ENCODE data around the gene THSD4. TPM values are rescaled to one million over a fixed set of nuclear protein-coding genes. Genes with fewer than 3 reads are reported as not detected.

The THSD4 gene
- total RNA-seq, 2 donors from 2014 or later = 71.2 to 150 TPM

DNA sequence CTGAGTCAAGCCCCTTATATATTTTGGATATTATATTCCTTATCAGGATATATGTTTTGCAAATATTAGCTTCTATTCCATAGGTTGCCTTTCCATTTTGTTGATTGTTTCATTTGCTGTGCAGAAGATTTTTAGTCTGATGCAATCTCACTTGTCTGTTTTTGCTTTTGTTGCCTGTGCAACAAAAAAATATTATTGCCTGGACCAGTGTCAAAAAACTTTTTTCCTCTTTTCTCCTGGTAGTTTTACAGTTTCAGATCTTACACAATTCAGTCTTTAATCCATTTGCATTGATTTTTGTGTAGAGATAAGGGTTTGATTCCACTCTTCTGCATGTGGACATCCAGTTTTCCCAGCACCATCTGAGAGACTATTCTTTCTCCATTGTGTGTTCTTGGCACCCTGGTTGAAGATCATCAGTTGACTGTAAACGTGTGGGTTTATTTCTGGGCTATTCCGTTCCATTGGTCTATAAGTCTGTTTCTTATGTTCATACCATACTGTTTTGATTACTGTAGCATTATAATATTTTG is 466.2 kb downstream of the THSD4 start:
- DNase-seq (ENCODE audit: low spot score) (no peak), ATAC-seq (ENCODE audit: insufficient number of reproducible peaks, low FRiP score, low read depth) (no peak)
- TF ChIP-seq, protein P1, sequence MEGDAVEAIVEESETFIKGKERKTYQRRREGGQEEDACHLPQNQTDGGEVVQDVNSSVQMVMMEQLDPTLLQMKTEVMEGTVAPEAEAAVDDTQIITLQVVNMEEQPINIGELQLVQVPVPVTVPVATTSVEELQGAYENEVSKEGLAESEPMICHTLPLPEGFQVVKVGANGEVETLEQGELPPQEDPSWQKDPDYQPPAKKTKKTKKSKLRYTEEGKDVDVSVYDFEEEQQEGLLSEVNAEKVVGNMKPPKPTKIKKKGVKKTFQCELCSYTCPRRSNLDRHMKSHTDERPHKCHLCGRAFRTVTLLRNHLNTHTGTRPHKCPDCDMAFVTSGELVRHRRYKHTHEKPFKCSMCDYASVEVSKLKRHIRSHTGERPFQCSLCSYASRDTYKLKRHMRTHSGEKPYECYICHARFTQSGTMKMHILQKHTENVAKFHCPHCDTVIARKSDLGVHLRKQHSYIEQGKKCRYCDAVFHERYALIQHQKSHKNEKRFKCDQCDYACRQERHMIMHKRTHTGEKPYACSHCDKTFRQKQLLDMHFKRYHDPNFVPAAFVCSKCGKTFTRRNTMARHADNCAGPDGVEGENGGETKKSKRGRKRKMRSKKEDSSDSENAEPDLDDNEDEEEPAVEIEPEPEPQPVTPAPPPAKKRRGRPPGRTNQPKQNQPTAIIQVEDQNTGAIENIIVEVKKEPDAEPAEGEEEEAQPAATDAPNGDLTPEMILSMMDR (IDR thresholded peaks at IDR 0.05) = no peak
- Histone ChIP-seq H3K36me3 (no peaks in the 10 kb centered on the region), H3K27ac (no peak overlapping the region), H3K4me1 (ENCODE audit: control insufficient read depth in 1 of 2, low read depth in 2 of 2) (no peaks in the 10 kb centered on the region), H3K9me3 (peaks cover 12% of the 10 kb centered on the region), H3K4me3 (no peak overlapping the region), H3K27me3 (replicated peaks; ENCODE audit: insufficient read depth) (no peaks in the 10 kb centered on the region)

- Histone ChIP-seq H3K27ac (no peak overlapping the region), H3K4me1 (ENCODE audit: control insufficient read depth in 1 of 2, low read depth in 2 of 2) (peaks cover 0 to 6% of the 10 kb centered on the region in 2 donors), H3K9me3 (peaks cover 12% of the 10 kb centered on the region), H3K36me3 (no peaks in the 10 kb centered on the region), H3K27me3 (replicated peaks; ENCODE audit: insufficient read depth) (no peaks in the 10 kb centered on the region), H3K4me3 (no peak overlapping the region)
- no peak for ATAC-seq (ENCODE audit: insufficient number of reproducible peaks, low FRiP score, low read depth)
- TF ChIP-seq, protein P1 (IDR thresholded peaks at IDR 0.05) = no peak
- DNase-seq (ENCODE audit: low spot score) = no peak
Measured at GRCh38 chr15:71585159-71585558, 469.9 kb downstream of the THSD4 start.

- no peak for ATAC-seq (ENCODE audit: insufficient number of reproducible peaks, low FRiP score, low read depth)
- TF ChIP-seq, protein P1 (IDR thresholded peaks at IDR 0.05) = no peak
Measured at GRCh38 chr15:71586463-71586862, 471.2 kb downstream of the THSD4 start.

DNA sequence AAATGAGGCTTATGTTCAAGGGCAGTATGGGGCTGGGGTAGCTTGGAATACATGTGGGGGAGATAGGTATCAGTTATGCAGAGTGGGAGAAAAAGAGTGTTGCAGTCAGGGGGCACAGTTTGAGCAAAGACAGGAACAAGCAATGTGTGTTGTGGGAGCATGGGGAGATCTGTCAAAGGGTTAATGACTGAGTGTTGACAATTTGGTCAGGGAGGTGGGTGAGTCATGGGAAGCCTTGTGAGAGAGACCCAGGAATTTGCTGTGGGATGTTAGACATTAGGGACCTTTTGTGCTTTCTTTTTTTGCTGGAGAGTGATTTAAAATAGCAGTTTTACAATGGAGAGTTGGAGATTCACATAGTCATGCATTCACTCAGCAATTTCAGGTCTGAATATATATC is 473.5 kb downstream of the THSD4 start:
- Histone ChIP-seq H3K4me1 (ENCODE audit: control insufficient read depth in 1 of 2, low read depth in 2 of 2) (peaks cover 0 to 15% of the 10 kb centered on the region in 2 donors), H3K9me3 (peaks cover 12% of the 10 kb centered on the region), H3K36me3 (no peaks in the 10 kb centered on the region), H3K27me3 (replicated peaks; ENCODE audit: insufficient read depth) (no peaks in the 10 kb centered on the region), H3K4me3 (no peak overlapping the region), H3K27ac (no peak overlapping the region)
- TF ChIP-seq, protein P1 (IDR thresholded peaks at IDR 0.05) = no peak
- no peak for ATAC-seq (ENCODE audit: insufficient number of reproducible peaks, low FRiP score, low read depth)
- no peak for DNase-seq (ENCODE audit: low spot score)

More at GRCh38 chr15:71586463-71586862, 471.2 kb downstream of the THSD4 start:
- no peak overlapping the region for H3K4me3 ChIP-seq
- no peaks in the 10 kb centered on the region for H3K27me3 ChIP-seq (replicated peaks; ENCODE audit: insufficient read depth)
- H3K36me3 ChIP-seq = no peaks in the 10 kb centered on the region
- H3K9me3 ChIP-seq = peaks cover 12% of the 10 kb centered on the region
- no peak overlapping the region for H3K27ac ChIP-seq
- peaks cover 0 to 6% of the 10 kb centered on the region in 2 donors for H3K4me1 ChIP-seq (ENCODE audit: control insufficient read depth in 1 of 2, low read depth in 2 of 2)
- no peak for DNase-seq (ENCODE audit: low spot score)

- H3K27ac ChIP-seq = no peak overlapping the region
- H3K27me3 ChIP-seq (replicated peaks; ENCODE audit: insufficient read depth) = no peaks in the 10 kb centered on the region
- DNase-seq (ENCODE audit: low spot score) (no peak), ATAC-seq (ENCODE audit: insufficient number of reproducible peaks, low FRiP score, low read depth) (no peak)
- TF ChIP-seq, protein P1 (IDR thresholded peaks at IDR 0.05) = no peak
- no peaks in the 10 kb centered on the region for H3K36me3 ChIP-seq
- H3K4me1 ChIP-seq (ENCODE audit: control insufficient read depth in 1 of 2, low read depth in 2 of 2) = peaks cover 0 to 16% of the 10 kb centered on the region in 2 donors
- H3K9me3 ChIP-seq = peaks cover under 1% of the 10 kb centered on the region
- no peak overlapping the region for H3K4me3 ChIP-seq
Measured at GRCh38 chr15:71591057-71591456, 475.8 kb downstream of the THSD4 start.

All from thoracic aorta (tissue), 2 donors.